K562 (cell line): ENCODE results near the gene PARD6B. TPM values are rescaled to one million over a fixed set of nuclear protein-coding genes. Genes with fewer than 3 reads are reported as not detected.

Source experiments
- ATF6 ChIP-seq: sonication (generic); formaldehyde crosslinking; IDR thresholded peaks from 2 replicates; pipeline ENCODE4 v1.4.0; 2020; ENCODE audit warnings: mild to moderate bottlenecking, missing genetic modification reagents
- BCLAF1 ChIP-seq, 2 experiments: fragments of 450-650 bp in 1 of 2; IDR thresholded peaks; 2 replicates each; pipeline ENCODE4 v1.6.1; 2011 to 2017; ENCODE audit warnings: low read depth in 2 of 2, antibody characterized with exemption in 1 of 2, borderline replicate concordance in 1 of 2, low read length in 1 of 2, mild to moderate bottlenecking in 1 of 2, mixed read lengths in 1 of 2; ENCODE audit not compliant: control insufficient read depth in 1 of 2
- CBFA2T3 ChIP-seq: fragments of 450-650 bp; IDR thresholded peaks from 2 replicates; pipeline ENCODE4 v1.6.1; 2017
- CHD4 ChIP-seq: fragments of 200-600 bp; sonication (generic); IDR thresholded peaks from 3 replicates; pipeline ENCODE4 v1.6.1; 2012; ENCODE audit warnings: low read depth, mild to moderate bottlenecking, mixed read lengths, low read length, inconsistent platforms; ENCODE audit not compliant: insufficient read depth, insufficient replicate concordance, poor library complexity, severe bottlenecking
- GABPA ChIP-seq: fragments of 200-800 bp; sonication (Bioruptor generic); conservative IDR thresholded peaks from 2 replicates; pipeline ENCODE4 v1.6.1; 2016; ENCODE audit warnings: low read depth, missing genetic modification characterization, missing compliant biosample characterization
- HOXB6 ChIP-seq: fragments of 250-450 bp; sonication (Bioruptor Pico); IDR thresholded peaks from 2 replicates; pipeline ENCODE4 v1.5.1; 2022; ENCODE audit warnings: mild to moderate bottlenecking, borderline replicate concordance
- ILF3 ChIP-seq: fragments of 450-650 bp; IDR thresholded peaks from 2 replicates; pipeline ENCODE4 v1.6.1; 2018; ENCODE audit warnings: antibody characterized with exemption, mild to moderate bottlenecking, moderate library complexity, borderline replicate concordance
- KHSRP ChIP-seq: fragments of 450-650 bp; IDR thresholded peaks from 2 replicates; pipeline ENCODE4 v1.6.1; 2017
- MAFF ChIP-seq: IDR thresholded peaks from 2 replicates; pipeline ENCODE4 v1.6.1; 2012; ENCODE audit warnings: low read length, improper control_type of control experiment
- MEF2D ChIP-seq: conservative IDR thresholded peaks from 2 replicates; pipeline ENCODE4 v1.6.1; 2016; ENCODE audit warnings: low read depth, missing genetic modification characterization, missing compliant biosample characterization
- MLLT1 ChIP-seq, 2 experiments: fragments of 450-650 bp; IDR thresholded peaks; 2 replicates each; pipeline ENCODE4 v1.6.1; 2016
- PHF21A ChIP-seq: fragments of 450-650 bp; IDR thresholded peaks from 2 replicates; pipeline ENCODE4 v1.6.1; 2017; ENCODE audit warnings: low read depth, borderline replicate concordance
- POLR2AphosphoS2 ChIP-seq: IDR thresholded peaks from 2 replicates; pipeline ENCODE4 v1.6.1; 2012; ENCODE audit warnings: low read length, improper control_type of control experiment
- RFX5 ChIP-seq: IDR thresholded peaks from 2 replicates; pipeline ENCODE4 v1.6.1; 2011; ENCODE audit warnings: low read depth, mild to moderate bottlenecking, improper control_type of control experiment, low read length
- SNIP1 ChIP-seq: fragments of 450-650 bp; IDR thresholded peaks from 2 replicates; pipeline ENCODE4 v1.7.1; 2017; ENCODE audit warnings: low read depth, mild to moderate bottlenecking
- SREBF1 ChIP-seq: fragments of 150-350 bp; IDR thresholded peaks from 2 replicates; pipeline ENCODE4 v1.6.1; 2014; ENCODE audit warnings: antibody characterized with exemption, low read depth, low read length, borderline replicate concordance
- STAT6 ChIP-seq: sonication (generic); formaldehyde crosslinking; IDR thresholded peaks from 2 replicates; pipeline ENCODE4 v1.8.1; 2023; ENCODE audit warnings: mild to moderate bottlenecking, missing genetic modification reagents
- TARDBP ChIP-seq: fragments of 450-650 bp; IDR thresholded peaks from 2 replicates; pipeline ENCODE4 v1.6.1; 2016
- polyA plus RNA-seq, 8 experiments: library from polyadenylated mRNA; depleted of rRNA in 4 of 8; stranded (reverse) in 5 of 8; unstranded in 3 of 8; fragments of >200 nt; fragmentation: Nextera tagmentation in 2 of 8; fragmentation: Illumina TruSeq in 1 of 8; extraction: Ambion mirVana in 2 of 8; extraction: Trizol in 1 of 8; gene quantifications; 2 replicates each; pipeline versions ENCODE4 v1.2.1 to v1.2.3, GENCODE V29; 2011 to 2014; ENCODE audit warnings: inconsistent platforms in 1 of 8, missing spikeins in 1 of 8
- total RNA-seq, 7 experiments: library from RNA; depleted of rRNA in 6 of 7; stranded (reverse); fragments of >200 nt in 6 of 7; fragmentation: Illumina TruSeq in 2 of 7; extraction: Trizol in 2 of 7; gene quantifications; 2 replicates each; pipeline versions ENCODE4 v1.2.1 to v1.2.3, GENCODE V29; 2011 to 2021; ENCODE audit warnings: low replicate concordance in 1 of 7

Gene PARD6B
- total and polyA plus RNA-seq, 9 of the 15 experiments (the other 6 are each of a cell fraction or from before 2014, with no cell fraction given): 1.7 to 12.3 (median 5.5) TPM

GRCh38 chr20:50711113-50711825 is 20.1 kb upstream of the PARD6B start (continued):
- TF ChIP-seq STAT6 (CRISPR knock-in tag): no peak
- no peak for TF ChIP-seq POLR2AphosphoS2
- no peak for TF ChIP-seq TARDBP
- peak; percentile 51; the same call in 1 of the 2 replicates for TF ChIP-seq CBFA2T3
- no peak for TF ChIP-seq SNIP1
- TF ChIP-seq BCLAF1 (IDR thresholded peaks at IDR 0.05; ENCODE audit: borderline replicate concordance in 1 of 2, control insufficient read depth in 1 of 2, low read depth in 2 of 2, low read length in 1 of 2): peak in 1 of 2 experiments; percentile 73; a peak in 1 of 4 replicates
- TF ChIP-seq ATF6 (CRISPR knock-in tag): no peak
- TF ChIP-seq MLLT1 (IDR thresholded peaks at IDR 0.05): no peak
- TF ChIP-seq SREBF1: no peak
- no peak for TF ChIP-seq GABPA (tag)
- TF ChIP-seq ILF3: no peak
- no peak for TF ChIP-seq MAFF
- TF ChIP-seq KHSRP: no peak
- TF ChIP-seq HOXB6 (CRISPR knock-in tag): no peak
- TF ChIP-seq RFX5: no peak
- no peak for TF ChIP-seq PHF21A
- no peak for TF ChIP-seq CHD4
- TF ChIP-seq MEF2D (tag): no peak
